K562 (cell line): ENCODE data around the gene CARM1. TPM values are rescaled to one million over a fixed set of nuclear protein-coding genes. Genes with fewer than 3 reads are reported as not detected.

ENCODE experiments used
- C11orf30 ChIP-seq: fragments of 450-650 bp; IDR thresholded peaks from 2 replicates; pipeline ENCODE4 v1.6.1; 2016; ENCODE audit warnings: low read depth, mild to moderate bottlenecking
- CHD4 ChIP-seq: fragments of 200-600 bp; sonication (generic); IDR thresholded peaks from 3 replicates; pipeline ENCODE4 v1.6.1; 2012; ENCODE audit warnings: low read depth, mild to moderate bottlenecking, mixed read lengths, low read length, inconsistent platforms; ENCODE audit not compliant: insufficient read depth, insufficient replicate concordance, poor library complexity, severe bottlenecking
- EHMT2 ChIP-seq: fragments of 450-650 bp; IDR thresholded peaks from 2 replicates; pipeline ENCODE4 v1.6.1; 2018; ENCODE audit warnings: antibody characterized with exemption
- ETV5 ChIP-seq: sonication (generic); formaldehyde crosslinking; IDR thresholded peaks from 2 replicates; pipeline ENCODE4 v1.4.0; 2020; ENCODE audit warnings: low read depth, mild to moderate bottlenecking, missing genetic modification reagents
- ETV6 ChIP-seq, 3 experiments: fragments of 150-350 bp in 1 of 3; sonication (generic) in 1 of 3; formaldehyde crosslinking in 1 of 3; IDR thresholded peaks; 2 replicates each; pipeline versions ENCODE4 v1.6.1 to v1.8.0; 2014 to 2022; ENCODE audit warnings: borderline replicate concordance in 2 of 3, low read depth in 2 of 3, antibody characterized with exemption in 1 of 3, low read length in 1 of 3, mild to moderate bottlenecking in 1 of 3, missing genetic modification reagents in 1 of 3
- GATAD2B ChIP-seq: fragments of 450-650 bp; IDR thresholded peaks from 2 replicates; pipeline ENCODE4 v1.6.1; 2017; ENCODE audit warnings: mild to moderate bottlenecking, borderline replicate concordance
- HDGF ChIP-seq: fragments of 450-650 bp; IDR thresholded peaks from 2 replicates; pipeline ENCODE4 v1.6.1; 2016
- MCM3 ChIP-seq: fragments of 450-650 bp; IDR thresholded peaks from 2 replicates; pipeline ENCODE4 v1.6.1; 2016
- MEIS2 ChIP-seq: fragments of 450-650 bp; IDR thresholded peaks from 2 replicates; pipeline ENCODE4 v1.6.1; 2014; ENCODE audit warnings: mild to moderate bottlenecking; ENCODE audit not compliant: partially characterized antibody
- MTA3 ChIP-seq: fragments of 450-650 bp; formaldehyde crosslinking; IDR thresholded peaks from 2 replicates; pipeline ENCODE4 v1.6.1; 2017; ENCODE audit warnings: mild to moderate bottlenecking, borderline replicate concordance
- NBN ChIP-seq: fragments of 450-650 bp; IDR thresholded peaks from 2 replicates; pipeline ENCODE4 v1.6.1; 2016; ENCODE audit warnings: low read depth, mild to moderate bottlenecking
- NFIC ChIP-seq: fragments of 450-650 bp; IDR thresholded peaks from 2 replicates; pipeline ENCODE4 v1.6.1; 2017; ENCODE audit warnings: mild to moderate bottlenecking, inconsistent platforms
- RNF2 ChIP-seq: sonication (generic); IDR thresholded peaks from 2 replicates; pipeline ENCODE4 v1.6.1; 2016
- STAT5A ChIP-seq: IDR thresholded peaks from 2 replicates; pipeline ENCODE4 v1.6.1; 2012; ENCODE audit warnings: low read length, inconsistent platforms, borderline replicate concordance
- TAF1 ChIP-seq: IDR thresholded peaks from 2 replicates; pipeline ENCODE4 v1.6.1; 2011; ENCODE audit warnings: mild to moderate bottlenecking, low read length, moderate library complexity; ENCODE audit not compliant: insufficient read depth, control insufficient read depth, severe bottlenecking; ENCODE audit errors: extremely low read depth
- TBL1XR1 ChIP-seq, 2 experiments: IDR thresholded peaks; 2 replicates each; pipeline ENCODE4 v1.6.1; 2012; ENCODE audit warnings: improper control_type of control experiment in 2 of 2, low read length in 2 of 2, mild to moderate bottlenecking in 1 of 2
- TCF3 ChIP-seq: sonication (generic); formaldehyde crosslinking; IDR thresholded peaks from 2 replicates; pipeline ENCODE4 v1.4.0; 2020; ENCODE audit warnings: mild to moderate bottlenecking, missing genetic modification reagents
- ZNF140 ChIP-seq: fragments of 250-450 bp; sonication (Bioruptor Pico); IDR thresholded peaks from 2 replicates; pipeline ENCODE4 v1.8.0; 2021; ENCODE audit warnings: moderate library complexity, mild to moderate bottlenecking, inconsistent platforms
- polyA plus RNA-seq, 8 experiments: library from polyadenylated mRNA; depleted of rRNA in 4 of 8; stranded (reverse) in 5 of 8; unstranded in 3 of 8; fragments of >200 nt; fragmentation: Nextera tagmentation in 2 of 8; fragmentation: Illumina TruSeq in 1 of 8; extraction: Ambion mirVana in 2 of 8; extraction: Trizol in 1 of 8; gene quantifications; 2 replicates each; pipeline versions ENCODE4 v1.2.1 to v1.2.3, GENCODE V29; 2011 to 2014; ENCODE audit warnings: inconsistent platforms in 1 of 8, missing spikeins in 1 of 8
- total RNA-seq, 7 experiments: library from RNA; depleted of rRNA in 6 of 7; stranded (reverse); fragments of >200 nt in 6 of 7; fragmentation: Illumina TruSeq in 2 of 7; extraction: Trizol in 2 of 7; gene quantifications; 2 replicates each; pipeline versions ENCODE4 v1.2.1 to v1.2.3, GENCODE V29; 2011 to 2021; ENCODE audit warnings: low replicate concordance in 1 of 7
- TF ChIP-seq, protein P1 (sequence below): fragments of 200-400 bp; formaldehyde crosslinking; IDR thresholded peaks from 2 replicates; pipeline ENCODE4 v1.6.1; 2017; ENCODE audit warnings: mild to moderate bottlenecking, low read depth, low read length, moderate library complexity
- TF ChIP-seq, protein P2 (sequence below), 2 experiments: fragments of 150-350 bp in 1 of 2; IDR thresholded peaks; 2 replicates each; pipeline ENCODE4 v1.6.1; 2012 to 2016; ENCODE audit warnings: low read depth in 2 of 2, low read length in 2 of 2, mild to moderate bottlenecking in 1 of 2, moderate library complexity in 1 of 2
- TF ChIP-seq, protein P3 (sequence below): fragments of 450-650 bp; IDR thresholded peaks from one replicate; pipeline ENCODE4 v1.6.1; 2018; ENCODE audit warnings: mild to moderate bottlenecking, moderate library complexity; ENCODE audit not compliant: partially characterized antibody

Gene CARM1
- total and polyA plus RNA-seq, 9 of the 15 experiments (the other 6 are each of a cell fraction or from before 2014, with no cell fraction given) = 0.36 to 86.0 (median 29.7) TPM

DNA sequence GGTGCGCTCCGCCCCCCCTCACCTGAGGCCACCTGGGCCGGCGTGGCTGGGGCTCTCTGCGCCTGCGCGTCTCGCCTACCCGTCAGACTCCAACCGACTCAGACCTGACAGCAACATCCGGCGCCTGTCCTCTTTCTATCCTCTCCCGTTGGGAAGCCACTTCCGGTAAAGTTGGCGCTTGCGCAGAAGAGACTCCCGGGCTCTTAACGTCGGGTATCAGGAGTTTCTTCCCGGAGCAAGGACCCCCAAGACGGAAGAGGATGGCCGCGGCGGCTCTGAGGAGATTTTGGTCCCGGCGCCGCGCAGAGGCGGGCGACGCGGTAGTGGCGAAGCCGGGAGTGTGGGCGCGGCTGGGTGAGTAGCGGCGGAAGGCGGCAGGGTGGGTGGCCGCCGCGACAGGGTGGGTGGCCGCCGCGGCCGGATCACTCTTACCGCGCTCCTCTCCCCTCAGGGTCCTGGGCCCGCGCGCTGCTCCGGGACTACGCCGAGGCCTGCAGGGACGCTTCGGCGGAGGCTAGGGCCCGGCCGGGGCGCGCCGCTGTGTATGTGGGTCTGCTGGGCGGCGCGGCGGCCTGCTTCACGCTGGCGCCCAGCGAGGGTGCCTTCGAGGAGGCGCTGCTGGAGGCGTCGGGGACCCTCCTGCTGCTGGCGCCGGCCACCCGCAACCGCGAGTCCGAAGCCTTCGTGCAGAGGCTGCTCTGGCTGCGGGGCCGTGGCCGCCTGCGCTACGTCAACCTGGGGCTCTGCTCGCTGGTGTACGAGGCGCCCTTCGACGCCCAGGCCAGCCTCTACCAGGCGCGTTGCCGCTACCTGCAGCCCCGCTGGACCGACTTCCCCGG, 57.4 kb downstream of the CARM1 start, which contains the start of the genes TIMM29 and YIPF2 (continued):
- TF ChIP-seq, protein P1, sequence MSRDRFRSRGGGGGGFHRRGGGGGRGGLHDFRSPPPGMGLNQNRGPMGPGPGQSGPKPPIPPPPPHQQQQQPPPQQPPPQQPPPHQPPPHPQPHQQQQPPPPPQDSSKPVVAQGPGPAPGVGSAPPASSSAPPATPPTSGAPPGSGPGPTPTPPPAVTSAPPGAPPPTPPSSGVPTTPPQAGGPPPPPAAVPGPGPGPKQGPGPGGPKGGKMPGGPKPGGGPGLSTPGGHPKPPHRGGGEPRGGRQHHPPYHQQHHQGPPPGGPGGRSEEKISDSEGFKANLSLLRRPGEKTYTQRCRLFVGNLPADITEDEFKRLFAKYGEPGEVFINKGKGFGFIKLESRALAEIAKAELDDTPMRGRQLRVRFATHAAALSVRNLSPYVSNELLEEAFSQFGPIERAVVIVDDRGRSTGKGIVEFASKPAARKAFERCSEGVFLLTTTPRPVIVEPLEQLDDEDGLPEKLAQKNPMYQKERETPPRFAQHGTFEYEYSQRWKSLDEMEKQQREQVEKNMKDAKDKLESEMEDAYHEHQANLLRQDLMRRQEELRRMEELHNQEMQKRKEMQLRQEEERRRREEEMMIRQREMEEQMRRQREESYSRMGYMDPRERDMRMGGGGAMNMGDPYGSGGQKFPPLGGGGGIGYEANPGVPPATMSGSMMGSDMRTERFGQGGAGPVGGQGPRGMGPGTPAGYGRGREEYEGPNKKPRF = no peak
- TF ChIP-seq CHD4 (no peak), MEIS2 (peak; percentile 90), TCF3 (CRISPR knock-in tag) (no peak), MTA3 (peak; percentile 80), MCM3 (no peak), NFIC (peak; percentile 64), TBL1XR1 (IDR thresholded peaks at IDR 0.05; ENCODE audit: low read length in 2 of 2) (peak in 1 of 2 experiments; percentile 59; a peak in 2 of 4 replicates), ZNF140 (CRISPR knock-in tag) (no peak), NBN (peak; percentile 47; the same call in 1 of the 2 replicates), TAF1 (peak; percentile 92), RNF2 (peak; percentile 76), HDGF (no peak), STAT5A (no peak; the same call in 1 of the 2 replicates), GATAD2B (no peak; the same call in 1 of the 2 replicates), ETV6 (IDR thresholded peaks at IDR 0.05; ENCODE audit: borderline replicate concordance in 1 of 2, low read depth in 2 of 2, low read length in 1 of 2) (0 out of 4 replicates have a peak, but pooled peaks of 1 of the 2 experiments have one; percentile 26), ETV6 (CRISPR knock-in tag; IDR thresholded peaks at IDR 0.05; ENCODE audit: borderline replicate concordance) (no peak), C11orf30 (peak; percentile 99), EHMT2 (no peak), ETV5 (CRISPR knock-in tag) (peak; percentile 69)
- TF ChIP-seq, protein P2, sequence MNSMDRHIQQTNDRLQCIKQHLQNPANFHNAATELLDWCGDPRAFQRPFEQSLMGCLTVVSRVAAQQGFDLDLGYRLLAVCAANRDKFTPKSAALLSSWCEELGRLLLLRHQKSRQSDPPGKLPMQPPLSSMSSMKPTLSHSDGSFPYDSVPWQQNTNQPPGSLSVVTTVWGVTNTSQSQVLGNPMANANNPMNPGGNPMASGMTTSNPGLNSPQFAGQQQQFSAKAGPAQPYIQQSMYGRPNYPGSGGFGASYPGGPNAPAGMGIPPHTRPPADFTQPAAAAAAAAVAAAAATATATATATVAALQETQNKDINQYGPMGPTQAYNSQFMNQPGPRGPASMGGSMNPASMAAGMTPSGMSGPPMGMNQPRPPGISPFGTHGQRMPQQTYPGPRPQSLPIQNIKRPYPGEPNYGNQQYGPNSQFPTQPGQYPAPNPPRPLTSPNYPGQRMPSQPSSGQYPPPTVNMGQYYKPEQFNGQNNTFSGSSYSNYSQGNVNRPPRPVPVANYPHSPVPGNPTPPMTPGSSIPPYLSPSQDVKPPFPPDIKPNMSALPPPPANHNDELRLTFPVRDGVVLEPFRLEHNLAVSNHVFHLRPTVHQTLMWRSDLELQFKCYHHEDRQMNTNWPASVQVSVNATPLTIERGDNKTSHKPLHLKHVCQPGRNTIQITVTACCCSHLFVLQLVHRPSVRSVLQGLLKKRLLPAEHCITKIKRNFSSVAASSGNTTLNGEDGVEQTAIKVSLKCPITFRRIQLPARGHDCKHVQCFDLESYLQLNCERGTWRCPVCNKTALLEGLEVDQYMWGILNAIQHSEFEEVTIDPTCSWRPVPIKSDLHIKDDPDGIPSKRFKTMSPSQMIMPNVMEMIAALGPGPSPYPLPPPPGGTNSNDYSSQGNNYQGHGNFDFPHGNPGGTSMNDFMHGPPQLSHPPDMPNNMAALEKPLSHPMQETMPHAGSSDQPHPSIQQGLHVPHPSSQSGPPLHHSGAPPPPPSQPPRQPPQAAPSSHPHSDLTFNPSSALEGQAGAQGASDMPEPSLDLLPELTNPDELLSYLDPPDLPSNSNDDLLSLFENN (IDR thresholded peaks at IDR 0.05; ENCODE audit: low read depth in 2 of 2, low read length in 2 of 2) = 0 out of 4 replicates have a peak, but pooled peaks of 1 of the 2 experiments have one; percentile 63
- TF ChIP-seq, protein P3, sequence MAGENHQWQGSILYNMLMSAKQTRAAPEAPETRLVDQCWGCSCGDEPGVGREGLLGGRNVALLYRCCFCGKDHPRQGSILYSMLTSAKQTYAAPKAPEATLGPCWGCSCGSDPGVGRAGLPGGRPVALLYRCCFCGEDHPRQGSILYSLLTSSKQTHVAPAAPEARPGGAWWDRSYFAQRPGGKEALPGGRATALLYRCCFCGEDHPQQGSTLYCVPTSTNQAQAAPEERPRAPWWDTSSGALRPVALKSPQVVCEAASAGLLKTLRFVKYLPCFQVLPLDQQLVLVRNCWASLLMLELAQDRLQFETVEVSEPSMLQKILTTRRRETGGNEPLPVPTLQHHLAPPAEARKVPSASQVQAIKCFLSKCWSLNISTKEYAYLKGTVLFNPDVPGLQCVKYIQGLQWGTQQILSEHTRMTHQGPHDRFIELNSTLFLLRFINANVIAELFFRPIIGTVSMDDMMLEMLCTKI = no peak
